PC-3 (cell line): ENCODE data around the gene DNTT.

Source experiments
- EZH2 ChIP-seq: fragments of 300-600 bp; sonication (generic); IDR thresholded peaks from one replicate; pipeline ENCODE4 v1.6.1; 2017; ENCODE audit warnings: antibody characterized with exemption, mild to moderate bottlenecking, low read length; ENCODE audit not compliant: unreplicated experiment
- TF ChIP-seq, protein P1 (sequence below): fragments of 300-600 bp; sonication (generic); conservative IDR thresholded peaks from 2 replicates; pipeline ENCODE4 v1.5.1; 2017; ENCODE audit warnings: antibody characterized with exemption, low read depth, mild to moderate bottlenecking, low read length

DNA sequence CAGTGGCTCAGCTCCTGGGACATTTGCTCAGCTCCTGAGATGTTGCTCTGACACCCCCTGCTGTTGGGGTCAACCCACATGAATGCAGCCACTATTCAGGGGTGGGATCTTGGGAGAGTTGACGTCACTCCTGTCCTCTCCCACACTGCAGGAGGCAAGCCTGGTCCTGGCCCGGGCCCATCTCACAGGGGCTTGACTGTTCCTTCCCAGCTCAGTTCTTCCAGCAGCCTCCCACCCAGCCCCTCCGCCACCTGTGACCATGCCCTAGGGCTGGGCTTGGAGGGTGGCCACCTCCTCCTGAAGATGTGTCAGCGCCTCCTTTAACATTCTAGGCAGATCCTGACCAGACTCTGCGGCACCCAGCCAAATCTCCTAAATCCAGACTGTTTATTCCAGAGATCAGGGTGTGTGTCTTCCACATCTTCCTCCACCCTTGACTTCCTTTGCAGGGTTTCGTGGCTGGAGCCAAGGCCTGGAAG is 73.6 kb downstream of the DNTT start:
- TF ChIP-seq, protein P1, sequence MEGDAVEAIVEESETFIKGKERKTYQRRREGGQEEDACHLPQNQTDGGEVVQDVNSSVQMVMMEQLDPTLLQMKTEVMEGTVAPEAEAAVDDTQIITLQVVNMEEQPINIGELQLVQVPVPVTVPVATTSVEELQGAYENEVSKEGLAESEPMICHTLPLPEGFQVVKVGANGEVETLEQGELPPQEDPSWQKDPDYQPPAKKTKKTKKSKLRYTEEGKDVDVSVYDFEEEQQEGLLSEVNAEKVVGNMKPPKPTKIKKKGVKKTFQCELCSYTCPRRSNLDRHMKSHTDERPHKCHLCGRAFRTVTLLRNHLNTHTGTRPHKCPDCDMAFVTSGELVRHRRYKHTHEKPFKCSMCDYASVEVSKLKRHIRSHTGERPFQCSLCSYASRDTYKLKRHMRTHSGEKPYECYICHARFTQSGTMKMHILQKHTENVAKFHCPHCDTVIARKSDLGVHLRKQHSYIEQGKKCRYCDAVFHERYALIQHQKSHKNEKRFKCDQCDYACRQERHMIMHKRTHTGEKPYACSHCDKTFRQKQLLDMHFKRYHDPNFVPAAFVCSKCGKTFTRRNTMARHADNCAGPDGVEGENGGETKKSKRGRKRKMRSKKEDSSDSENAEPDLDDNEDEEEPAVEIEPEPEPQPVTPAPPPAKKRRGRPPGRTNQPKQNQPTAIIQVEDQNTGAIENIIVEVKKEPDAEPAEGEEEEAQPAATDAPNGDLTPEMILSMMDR, result no peak
- no peak for TF ChIP-seq EZH2
